GM18907 (cell line): Measurements from ENCODE around the gene TOX3.

ENCODE experiments used
- ATAC-seq: cut with Tn5 transposase; IDR thresholded peaks from one replicate; pipeline ENCODE4 v1.9.1; 2021; ENCODE audit warnings: mild to moderate bottlenecking, moderate library complexity; ENCODE audit not compliant: unreplicated experiment

Gene TOX3

DNA sequence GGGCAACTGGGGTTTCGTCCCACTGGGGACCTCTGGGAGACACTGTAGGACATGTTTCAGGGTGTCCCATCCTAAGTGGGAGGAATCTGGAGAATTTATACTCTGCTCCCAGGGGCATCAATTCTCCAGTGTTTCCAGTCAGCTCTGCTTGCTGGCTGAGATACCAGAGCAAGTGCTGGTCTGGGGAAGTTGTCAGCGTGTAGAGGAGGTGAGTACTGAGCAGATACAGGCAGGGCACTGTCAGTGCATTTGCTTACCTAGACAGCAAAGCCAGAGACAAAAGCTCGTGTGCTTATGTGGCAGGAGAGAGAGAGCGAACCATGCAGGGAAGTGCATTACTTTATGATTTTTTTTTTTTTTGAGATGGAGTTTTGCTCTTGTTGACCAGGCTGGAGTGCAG lies 20.2 kb upstream of the TOX3 start:
- ATAC-seq: no peak

GRCh38 chr16:52563767-52564611 lies 17.0 kb upstream of the TOX3 start:
- no peak for ATAC-seq

DNA sequence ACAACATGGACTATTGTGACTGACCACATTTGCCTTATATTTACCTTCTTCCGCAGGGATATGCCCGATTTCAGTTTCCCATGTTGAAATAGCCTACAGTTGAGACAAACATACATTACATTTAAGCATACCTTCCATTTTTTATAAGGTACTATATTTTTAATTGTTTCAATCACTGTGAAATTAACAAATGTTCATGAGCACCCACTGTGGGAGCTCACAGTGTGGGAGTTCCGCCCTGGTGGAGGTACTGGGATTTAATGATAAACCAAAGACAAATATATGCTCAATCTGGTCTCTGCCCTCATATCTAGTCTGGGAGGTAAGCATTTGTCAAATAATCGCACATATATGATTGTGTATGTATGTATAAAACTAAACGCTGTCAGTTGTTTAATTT lies 15.8 kb upstream of the TOX3 start:
- no peak for ATAC-seq

GRCh38 chr16:52561910-52562741 lies 15.2 kb upstream of the TOX3 start:
- no peak for ATAC-seq

DNA sequence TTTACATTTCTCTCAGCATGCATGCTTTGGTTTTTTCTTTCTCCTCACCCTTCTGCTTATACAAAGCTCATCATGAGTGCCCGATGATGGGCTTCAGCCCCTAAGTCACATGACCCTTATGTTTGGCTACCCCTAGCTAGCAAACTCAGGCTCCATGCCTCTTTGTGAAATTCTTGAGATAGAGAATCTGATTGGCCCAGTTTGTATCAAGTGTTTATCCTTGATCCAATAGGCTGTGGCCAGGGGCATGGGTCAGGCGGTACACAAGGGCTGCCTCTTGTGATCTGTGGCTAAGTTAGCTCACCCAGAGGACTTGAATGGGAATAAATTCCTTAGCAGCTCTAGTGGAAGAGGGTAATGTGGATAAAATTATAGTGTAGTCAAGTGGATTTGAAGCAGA lies 11.5 kb upstream of the TOX3 start:
- ATAC-seq: no peak

DNA sequence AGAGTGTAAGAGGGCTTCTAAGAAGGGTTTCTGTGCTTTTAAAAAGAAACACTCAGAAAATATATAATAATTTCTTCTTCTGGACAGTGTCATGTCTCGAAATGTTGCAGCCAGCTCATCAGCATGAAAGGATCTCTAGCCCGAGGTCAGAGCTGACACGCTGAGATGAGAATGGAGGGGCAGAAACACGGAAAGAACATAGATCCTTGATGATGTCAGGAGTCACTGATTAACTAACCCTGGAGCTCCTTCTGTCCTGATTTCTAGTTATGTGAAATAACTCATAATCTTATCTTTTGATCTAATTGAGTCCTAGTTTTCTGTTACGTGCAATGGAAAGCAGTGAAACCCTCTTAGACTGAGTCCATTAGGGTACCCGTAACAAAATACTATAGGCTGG lies 10.3 kb upstream of the TOX3 start:
- no peak for ATAC-seq

DNA sequence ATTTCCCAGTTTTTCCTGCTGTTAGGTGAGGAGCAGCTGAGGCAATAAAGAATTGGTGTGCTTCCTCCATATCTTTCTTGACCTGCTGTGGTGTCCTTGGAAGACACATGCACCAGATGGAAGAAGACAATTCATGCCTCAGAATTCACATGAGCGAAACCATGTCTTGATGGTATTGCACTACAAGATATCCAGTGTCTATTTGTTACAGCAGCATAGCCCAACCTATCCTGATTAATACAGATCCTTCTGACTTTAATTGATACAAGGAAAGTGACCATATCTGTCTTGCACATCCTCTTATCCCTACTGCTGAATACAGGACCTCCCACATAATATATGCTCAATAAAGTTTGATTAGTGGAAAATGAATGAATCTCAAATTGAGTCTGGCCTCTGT lies 9.1 kb upstream of the TOX3 start:
- no peak for ATAC-seq

DNA sequence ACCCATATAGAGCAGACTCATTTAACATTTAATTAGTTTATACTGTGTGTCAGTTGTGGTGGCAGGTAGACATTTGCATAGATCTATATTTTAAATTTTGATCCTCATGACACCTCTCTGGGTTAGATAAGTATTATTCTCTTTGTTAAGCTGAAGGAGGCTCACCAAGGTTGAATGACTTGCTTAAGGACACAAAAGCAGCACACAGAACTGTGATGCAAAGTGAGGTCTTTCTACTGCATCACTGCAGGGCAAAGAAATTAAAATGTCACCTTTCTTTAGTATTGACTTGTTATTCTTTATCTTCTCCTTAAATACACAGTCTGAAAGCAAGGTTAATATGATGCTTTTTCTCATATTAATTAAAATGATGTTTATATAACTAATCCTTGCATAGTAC lies 8.6 kb upstream of the TOX3 start:
- no peak for ATAC-seq

DNA sequence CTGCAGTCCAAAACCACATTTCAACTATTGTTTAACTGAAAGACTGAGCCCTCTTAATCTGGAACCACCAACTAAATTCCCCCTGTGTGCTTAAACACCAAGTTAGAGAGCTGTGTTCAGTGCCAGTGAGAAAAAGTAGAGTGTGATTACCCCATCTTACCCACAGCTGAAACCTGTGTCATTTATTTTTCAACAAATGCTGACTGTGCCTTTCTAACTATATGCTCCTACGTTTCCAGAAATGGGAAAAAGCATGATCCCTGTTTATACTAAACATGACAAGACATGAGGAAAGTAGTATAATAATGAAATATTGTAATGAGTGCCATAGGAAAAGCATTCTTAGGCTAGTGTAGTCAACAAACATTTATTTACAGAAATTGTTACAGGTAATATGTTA lies 7.4 kb upstream of the TOX3 start:
- peak; percentile 70 for ATAC-seq

DNA sequence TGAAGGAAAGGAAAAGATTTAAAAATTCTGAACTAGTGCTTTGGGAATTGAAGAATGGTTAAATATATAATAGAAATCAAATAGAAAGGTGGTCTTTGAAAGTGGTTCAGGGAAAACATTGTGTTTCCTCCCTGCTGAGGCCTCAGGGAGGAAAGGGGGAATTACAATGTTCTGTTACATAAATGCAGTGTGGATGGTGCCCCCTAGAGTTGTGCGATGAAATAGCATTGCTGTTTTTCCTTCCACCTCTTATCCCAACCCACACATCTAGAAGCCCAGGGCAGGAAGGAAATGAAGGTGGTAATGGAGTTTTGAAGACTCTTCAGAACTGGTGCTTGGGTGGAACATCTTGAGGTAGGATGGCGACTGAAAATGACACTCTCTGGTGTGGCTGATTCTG lies 6.4 kb upstream of the TOX3 start:
- ATAC-seq: no peak

DNA sequence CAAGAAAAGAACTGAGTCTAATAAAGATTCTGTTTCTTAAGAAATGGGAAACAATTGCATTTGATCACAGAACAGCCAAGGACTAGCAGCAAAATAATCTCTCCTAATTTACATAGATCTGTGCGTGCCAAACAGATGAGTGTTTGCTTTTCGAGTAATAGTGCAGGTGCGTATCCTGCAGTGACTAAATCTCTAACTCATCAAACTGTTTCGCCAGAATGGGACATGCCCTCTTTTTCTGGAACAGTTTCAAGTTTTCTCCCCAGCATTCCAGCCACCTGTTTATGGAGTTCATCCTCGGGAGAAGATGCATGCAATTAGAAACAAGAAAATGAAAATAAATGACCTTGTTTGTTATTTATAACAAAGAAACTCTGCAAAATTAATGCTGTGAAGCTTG lies 5.7 kb upstream of the TOX3 start:
- no peak for ATAC-seq

DNA sequence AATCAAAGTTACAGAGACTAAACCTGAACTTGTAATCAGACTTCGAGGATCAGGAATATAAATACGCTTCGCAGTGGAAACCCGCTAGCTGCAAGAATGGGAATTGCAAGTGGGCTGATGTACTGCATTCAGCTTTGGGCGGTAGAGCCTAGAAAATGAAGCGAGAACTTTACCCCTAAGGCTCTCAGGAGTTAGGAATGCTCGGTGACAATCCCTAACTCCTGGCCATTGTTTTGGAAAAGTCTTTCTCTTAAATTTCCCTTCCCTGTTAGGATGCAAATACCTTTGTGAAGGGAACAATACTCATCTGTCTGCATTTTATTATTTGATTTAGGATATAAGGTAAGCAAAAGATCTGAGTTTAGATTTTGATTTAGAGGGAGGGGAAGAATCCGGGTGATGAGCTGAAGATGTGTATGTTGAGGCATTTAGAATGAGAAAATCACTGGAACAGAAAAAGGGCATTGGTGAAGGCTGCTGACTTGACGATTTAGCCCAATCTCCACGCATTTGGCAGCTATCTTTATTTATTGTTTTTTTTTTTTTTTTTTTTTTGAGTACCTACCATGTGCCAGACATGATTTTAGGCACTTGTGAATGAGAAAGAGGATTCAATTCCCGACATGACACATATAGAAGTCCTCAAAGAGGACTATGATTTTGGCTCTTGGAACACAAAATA lies 2.2 kb upstream of the TOX3 start:
- no peak for ATAC-seq

DNA sequence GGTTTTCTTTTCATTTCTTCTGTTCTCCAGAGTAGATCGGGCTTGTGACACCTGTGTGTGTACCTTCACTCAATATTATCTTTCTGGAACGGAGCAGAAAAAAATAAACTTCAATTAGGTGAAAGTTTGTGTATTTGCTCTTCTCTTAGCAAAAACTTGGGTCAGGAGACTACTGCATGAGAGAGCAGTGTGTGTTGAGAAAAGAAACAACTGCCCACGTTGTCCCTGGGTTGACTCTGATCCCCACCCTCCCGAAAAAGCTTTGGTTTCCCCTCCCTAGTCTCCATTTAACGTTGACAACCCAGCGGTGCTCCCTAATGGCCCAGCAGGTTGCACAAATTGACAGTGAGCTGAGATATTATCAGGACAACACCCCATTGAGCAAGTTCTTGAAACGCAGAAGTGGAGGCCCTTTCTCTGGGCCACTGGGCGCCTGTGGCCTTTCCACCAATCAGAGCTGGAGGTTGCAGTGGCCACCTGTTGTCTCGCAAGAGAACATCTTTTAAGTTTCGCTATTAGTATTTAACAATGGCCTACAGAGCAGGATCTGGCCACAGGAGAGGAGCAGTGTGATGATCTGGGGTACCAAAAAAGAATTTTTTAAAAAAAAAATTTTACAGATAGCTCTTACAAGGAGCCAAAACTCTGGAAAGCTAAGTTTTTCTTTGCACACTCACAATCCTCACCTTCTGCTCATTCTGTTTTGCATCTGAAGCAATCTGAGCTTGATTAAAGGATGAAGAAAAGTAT lies 1.5 kb upstream of the TOX3 start:
- ATAC-seq: peak; percentile 70

GRCh38 chr16:52547834-52548215 lies 882 bp upstream of the TOX3 start:
- no peak for ATAC-seq

DNA sequence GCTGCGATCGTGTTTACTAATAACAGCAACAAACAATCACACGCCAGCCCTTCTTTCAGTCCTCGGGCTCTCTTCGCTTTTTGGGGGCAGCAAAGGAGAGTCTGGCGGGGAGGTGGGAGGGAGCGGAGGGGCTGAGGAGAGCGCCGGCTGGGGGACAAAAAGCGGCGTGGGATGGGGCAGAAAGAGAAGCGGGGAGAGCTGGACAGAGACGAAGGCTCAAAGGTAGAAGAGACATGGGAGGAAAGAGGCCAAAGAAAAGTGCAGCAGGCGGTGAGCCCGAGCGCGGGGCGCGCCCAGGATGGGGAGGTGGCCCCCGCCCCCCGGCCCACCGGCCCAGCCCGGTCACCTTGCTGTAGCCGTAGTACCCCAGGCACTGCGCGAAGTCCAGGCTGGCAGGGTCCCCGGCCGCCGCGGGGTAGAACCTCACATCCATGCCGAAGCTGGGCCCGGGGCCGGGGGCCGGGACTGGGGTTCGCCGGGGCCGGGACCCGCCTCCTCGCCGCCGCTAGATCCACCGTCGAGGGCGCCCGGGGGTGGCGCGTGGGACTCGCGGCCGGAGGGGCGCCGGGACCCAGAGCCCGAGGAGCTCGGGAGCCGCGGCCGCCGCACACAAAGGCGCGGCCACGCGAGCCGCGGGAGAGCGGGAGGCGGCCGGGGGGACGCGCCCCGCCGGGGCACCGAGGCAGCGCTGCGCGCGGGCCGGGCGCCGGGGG lies 496 bp downstream of the TOX3 start:
- ATAC-seq: no peak

DNA sequence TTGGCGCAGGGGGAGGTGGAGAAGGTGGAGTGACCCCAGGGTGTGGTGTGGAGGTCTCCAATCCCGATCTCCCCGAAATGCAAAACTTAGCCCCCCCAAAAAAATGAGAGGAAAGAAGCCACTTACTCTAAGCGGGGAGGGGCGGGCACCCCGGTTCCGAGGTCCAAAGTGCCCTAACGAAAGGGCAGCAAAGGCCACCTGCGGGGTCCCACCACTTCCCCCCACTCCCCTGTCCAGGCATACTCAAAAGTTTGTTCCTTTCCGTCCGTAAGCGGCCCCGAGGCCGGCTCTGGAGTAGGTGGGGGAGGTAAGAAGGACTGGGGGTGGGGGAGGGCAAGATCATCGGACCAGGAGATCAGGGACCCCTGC lies 1.1 kb downstream of the TOX3 start:
- ATAC-seq: no peak

GRCh38 chr16:52545222-52545897 lies 1.6 kb downstream of the TOX3 start:
- ATAC-seq: no peak

DNA sequence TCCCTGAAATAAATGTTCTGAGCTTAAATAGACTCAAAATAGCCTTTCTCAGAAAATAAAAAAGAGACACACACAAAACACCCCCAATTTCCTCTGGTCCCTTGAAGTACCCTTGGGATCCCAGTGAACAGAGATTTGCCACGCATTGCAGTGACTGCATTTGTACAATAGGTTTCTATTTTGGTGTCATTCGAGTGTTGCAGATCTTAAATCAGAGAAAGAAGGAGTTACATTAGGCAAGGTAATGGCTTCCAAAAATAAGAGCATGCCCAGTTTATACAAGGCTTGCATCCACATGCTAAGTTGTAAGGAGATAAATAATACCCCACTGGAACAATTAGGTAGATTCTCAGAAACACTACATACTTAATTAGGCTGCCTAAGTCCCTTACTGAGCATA lies 2.2 kb downstream of the TOX3 start:
- no peak for ATAC-seq

GRCh38 chr16:52543654-52544053 lies 3.3 kb downstream of the TOX3 start:
- ATAC-seq: no peak

- no peak for ATAC-seq
Observed at GRCh38 chr16:52540910-52541309, 6.0 kb downstream of the TOX3 start.
